NCI-H748 (cell line): ENCODE data around the gene CGB8.

Experiments
- DNase-seq: peaks from one replicate; lab custom pipeline; 2025; ENCODE audit not compliant: unreplicated experiment; lab: John Stamatoyannopoulos, UW

CGB8 gene

GRCh38 chr19:49010453-49010852, 38.5 kb downstream of the CGB8 start:
- no peak for DNase-seq

GRCh38 chr19:49009828-49010227, 39.1 kb downstream of the CGB8 start:
- DNase-seq: no peak

GRCh38 chr19:49006905-49007304, 42.0 kb downstream of the CGB8 start:
- DNase-seq: no peak

GRCh38 chr19:49004964-49005614, 43.8 kb downstream of the CGB8 start:
- DNase-seq: no peak

- DNase-seq: no peak
These were observed 44.8 kb downstream of the CGB8 start for GRCh38 chr19:49004133-49004532.

GRCh38 chr19:48999481-49000325, 49.2 kb downstream of the CGB8 start:
- peak; percentile 45 for DNase-seq

- DNase-seq: peak; percentile 69
These were observed 50.9 kb downstream of the CGB8 start for GRCh38 chr19:48997972-48998371.
